Ascending aorta (tissue), 2 donors: Measurements from ENCODE around the gene SUSD3. TPM values are rescaled to one million over a fixed set of nuclear protein-coding genes. Genes with fewer than 3 reads are reported as not detected.
"Not testable (repeated sequence)": the region's sequence is repeated elsewhere in the genome, so short reads cannot be mapped to it uniquely, and the experiment has no call there.

Experiments used
- DNase-seq, 2 donors: peaks; one replicate each; pipeline ENCODE4 v3.0.0-alpha.2; 2019; ENCODE audit warnings: low spot score in 2 of 2
- H3K27ac ChIP-seq, 2 donors: fragments of 200-600 bp; sonication (generic); one replicate each; pipeline ENCODE4 v1.5.1; 2016 to 2017; ENCODE audit warnings: mild to moderate bottlenecking in 1 of 2
- H3K27me3 ChIP-seq: fragments of 200-600 bp; sonication (generic); one replicate; pipeline ENCODE4 v1.5.1; 2017
- H3K36me3 ChIP-seq, 2 donors: fragments of 200-600 bp; sonication (generic); one replicate each; pipeline ENCODE4 v1.5.1; 2016
- H3K4me1 ChIP-seq, 2 donors: fragments of 200-600 bp; sonication (generic); one replicate each; pipeline ENCODE4 v1.5.1; 2016 to 2017; ENCODE audit warnings: mild to moderate bottlenecking in 1 of 2
- H3K4me3 ChIP-seq, 2 donors: fragments of 200-600 bp; sonication (generic); one replicate each; pipeline ENCODE4 v1.5.1; 2016 to 2017; ENCODE audit warnings: mild to moderate bottlenecking in 1 of 2
- H3K9me3 ChIP-seq, 2 donors: fragments of 200-600 bp; sonication (generic); one replicate each; pipeline ENCODE4 v1.5.1; 2016
- intact Hi-C: fragments of 100-400 bp; cut with DNase I; formaldehyde crosslinking; loops from one replicate; pipeline ENCODE4 v1.15.1; 2023
- total RNA-seq: library from RNA; depleted of rRNA; stranded (reverse); fragments of >200 nt; gene quantifications from one replicate; pipeline ENCODE4 v1.1.0, GENCODE V29; 2016
- TF ChIP-seq, protein P1 (sequence below), 3 experiments: fragments of 200-600 bp in 2 of 3; fragments of 450-650 bp in 1 of 3; sonication (generic) in 2 of 3; IDR thresholded peaks; one replicate each; pipeline ENCODE4 v1.5.1; 2016 to 2019; ENCODE audit warnings: antibody characterized with exemption in 3 of 3, mild to moderate bottlenecking in 1 of 3, moderate library complexity in 1 of 3

SUSD3 gene
- total RNA-seq, 1 donor from 2014 or later = not detected

DNA sequence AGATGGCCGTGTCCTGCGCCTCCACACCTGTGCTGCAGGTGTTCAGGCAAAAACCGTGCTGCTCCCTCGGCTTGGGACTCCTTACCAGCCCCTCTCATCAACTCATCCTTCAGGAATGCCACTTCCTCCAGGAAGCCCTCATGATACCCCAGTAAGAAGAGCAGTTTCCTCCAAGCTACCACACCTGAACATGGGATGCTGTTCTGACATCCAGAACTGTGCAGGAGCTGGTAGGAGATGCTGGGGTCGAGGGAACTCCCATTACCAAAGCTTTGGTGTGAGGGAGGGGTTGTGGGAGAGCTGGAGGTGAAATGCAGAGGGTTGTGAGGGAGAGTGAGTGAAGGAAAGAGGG, 56.5 kb downstream of the SUSD3 start:
- H3K36me3 ChIP-seq = peaks cover 40 to 44% of the 10 kb centered on the region in 2 donors
- TF ChIP-seq, protein P1, sequence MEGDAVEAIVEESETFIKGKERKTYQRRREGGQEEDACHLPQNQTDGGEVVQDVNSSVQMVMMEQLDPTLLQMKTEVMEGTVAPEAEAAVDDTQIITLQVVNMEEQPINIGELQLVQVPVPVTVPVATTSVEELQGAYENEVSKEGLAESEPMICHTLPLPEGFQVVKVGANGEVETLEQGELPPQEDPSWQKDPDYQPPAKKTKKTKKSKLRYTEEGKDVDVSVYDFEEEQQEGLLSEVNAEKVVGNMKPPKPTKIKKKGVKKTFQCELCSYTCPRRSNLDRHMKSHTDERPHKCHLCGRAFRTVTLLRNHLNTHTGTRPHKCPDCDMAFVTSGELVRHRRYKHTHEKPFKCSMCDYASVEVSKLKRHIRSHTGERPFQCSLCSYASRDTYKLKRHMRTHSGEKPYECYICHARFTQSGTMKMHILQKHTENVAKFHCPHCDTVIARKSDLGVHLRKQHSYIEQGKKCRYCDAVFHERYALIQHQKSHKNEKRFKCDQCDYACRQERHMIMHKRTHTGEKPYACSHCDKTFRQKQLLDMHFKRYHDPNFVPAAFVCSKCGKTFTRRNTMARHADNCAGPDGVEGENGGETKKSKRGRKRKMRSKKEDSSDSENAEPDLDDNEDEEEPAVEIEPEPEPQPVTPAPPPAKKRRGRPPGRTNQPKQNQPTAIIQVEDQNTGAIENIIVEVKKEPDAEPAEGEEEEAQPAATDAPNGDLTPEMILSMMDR (IDR thresholded peaks at IDR 0.05) = no peak

DNA sequence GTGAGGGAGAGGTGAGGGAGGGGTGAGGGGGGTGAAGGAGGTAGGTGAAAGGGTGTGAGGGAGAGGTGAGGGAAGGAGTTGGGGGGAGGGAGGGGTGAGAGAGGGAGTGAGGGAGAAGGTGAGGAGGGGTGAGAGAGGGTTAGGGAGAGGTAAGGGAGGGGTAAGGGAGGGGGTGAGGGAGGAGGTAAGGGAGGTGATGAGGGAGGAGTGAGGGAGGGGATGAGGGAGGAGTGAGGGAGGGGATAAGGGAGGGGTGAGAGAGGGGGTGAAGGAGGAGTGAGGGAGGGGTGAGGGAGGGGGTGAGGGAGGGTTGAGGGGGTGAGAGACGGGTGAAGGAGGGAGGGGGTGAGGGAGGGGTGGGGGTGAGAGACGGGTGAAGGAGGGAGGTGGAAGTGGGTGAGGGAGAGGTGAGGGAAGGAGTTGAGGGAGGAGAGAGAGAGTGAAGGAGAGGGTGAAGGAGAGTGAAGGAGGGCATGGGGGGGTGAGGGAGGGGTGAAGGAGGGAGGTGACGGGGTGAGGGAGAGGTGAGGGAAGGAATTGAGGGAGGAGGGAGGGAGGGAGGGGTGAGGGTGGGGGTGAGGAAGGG, 57.1 kb downstream of the SUSD3 start:
- Histone ChIP-seq H3K27ac (no peak overlapping the region), H3K4me3 (no peak overlapping the region), H3K4me1 (peaks cover 0 to 19% of the 10 kb centered on the region in 2 donors), H3K9me3 (no peaks in the 10 kb centered on the region), H3K27me3 (no peaks in the 10 kb centered on the region), H3K36me3 (peaks cover 36 to 38% of the 10 kb centered on the region in 2 donors)
- DNase-seq = no peak
- intact Hi-C loops = no loop called here
- TF ChIP-seq, protein P1 (IDR thresholded peaks at IDR 0.05) = no peak

More for the DNA sequence above, 56.5 kb downstream of the SUSD3 start:
- Histone ChIP-seq H3K9me3 (no peaks in the 10 kb centered on the region), H3K4me1 (peaks cover 0 to 15% of the 10 kb centered on the region in 2 donors), H3K27me3 (no peaks in the 10 kb centered on the region), H3K27ac (no peak overlapping the region), H3K4me3 (no peak overlapping the region)
- no peak for DNase-seq
- intact Hi-C loops = no loop called here

DNA sequence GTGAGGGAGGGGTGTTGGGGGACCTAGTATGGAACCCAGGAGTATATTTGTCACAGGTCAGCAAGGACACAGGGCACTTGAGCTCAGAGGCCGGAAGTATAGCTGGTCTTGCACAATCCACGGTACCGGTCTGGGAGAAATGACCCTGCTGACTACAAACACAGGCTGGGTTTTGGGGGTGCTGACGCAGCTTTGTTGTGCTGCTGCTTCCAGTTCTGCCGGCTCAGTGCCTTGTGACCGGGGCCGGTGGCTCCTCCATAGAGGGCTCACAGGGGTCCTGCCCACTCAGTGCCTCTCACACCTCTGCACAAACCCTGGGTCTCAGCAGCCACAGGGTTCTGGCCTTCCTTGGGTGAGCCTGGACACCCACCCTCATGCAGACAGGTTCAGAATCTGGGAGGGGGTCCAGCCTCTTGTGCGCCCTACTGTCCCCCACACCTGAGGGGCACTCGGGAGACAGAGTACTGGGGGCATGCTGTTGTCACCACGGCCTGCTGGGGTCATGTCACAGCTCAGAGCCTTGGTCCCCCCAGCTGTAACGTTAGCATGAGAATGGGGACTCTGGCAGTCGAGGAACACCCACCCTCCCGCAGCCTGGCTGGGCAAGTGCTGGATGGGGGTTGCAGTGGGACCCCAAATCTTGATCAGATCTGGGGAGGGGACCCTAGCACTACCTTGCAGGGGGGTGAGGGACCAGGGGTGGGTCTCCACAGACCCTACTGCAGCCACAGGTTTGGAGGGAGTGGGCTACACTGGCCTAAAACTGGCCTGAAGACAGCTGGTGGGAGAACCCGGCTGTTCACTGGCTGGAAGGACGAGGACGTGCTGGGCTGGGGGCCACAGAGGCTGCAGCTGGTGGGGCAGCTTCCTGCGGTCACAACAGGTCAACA, 57.8 kb downstream of the SUSD3 start:
- intact Hi-C loops = no loop called here
- Histone ChIP-seq H3K4me3 (no peak overlapping the region), H3K4me1 (peaks cover 0 to 22% of the 10 kb centered on the region in 2 donors), H3K27ac (peak overlapping the region; percentile 59 to 63), H3K9me3 (no peaks in the 10 kb centered on the region), H3K36me3 (peaks cover 33% of the 10 kb centered on the region in 2 donors), H3K27me3 (no peaks in the 10 kb centered on the region)
- peak; percentile 76 to 88 for DNase-seq
- TF ChIP-seq, protein P1 (IDR thresholded peaks at IDR 0.05) = no peak

DNA sequence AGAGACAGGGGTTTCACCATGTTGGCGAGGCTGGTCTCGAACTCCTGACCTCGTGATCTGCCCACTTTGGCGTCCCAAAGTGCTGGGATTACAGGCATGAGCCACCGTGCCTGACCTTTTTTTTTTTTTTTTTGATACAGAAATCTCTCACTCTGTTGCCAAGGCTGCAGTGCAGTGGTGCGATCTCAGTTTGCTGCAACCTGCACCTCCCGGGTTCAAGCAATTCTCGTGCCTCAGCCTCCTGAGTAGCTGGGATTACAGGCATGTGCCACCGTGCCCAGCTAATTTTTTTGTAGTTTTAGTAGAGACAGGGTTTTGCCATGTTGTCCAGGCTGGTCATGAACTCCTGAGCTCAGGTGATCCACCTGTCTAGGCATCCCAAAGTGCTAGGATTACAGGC, 59.0 kb downstream of the SUSD3 start:
- H3K4me3 ChIP-seq, intact Hi-C loops, H3K9me3 ChIP-seq, H3K27ac ChIP-seq, H3K27me3 ChIP-seq: not testable (repeated sequence)
- peaks cover 0 to 22% of the 10 kb centered on the region in 2 donors for H3K4me1 ChIP-seq
- peak in 1 of 2 donors; percentile 45 for DNase-seq
- H3K36me3 ChIP-seq = peaks cover 28 to 29% of the 10 kb centered on the region in 2 donors

DNA sequence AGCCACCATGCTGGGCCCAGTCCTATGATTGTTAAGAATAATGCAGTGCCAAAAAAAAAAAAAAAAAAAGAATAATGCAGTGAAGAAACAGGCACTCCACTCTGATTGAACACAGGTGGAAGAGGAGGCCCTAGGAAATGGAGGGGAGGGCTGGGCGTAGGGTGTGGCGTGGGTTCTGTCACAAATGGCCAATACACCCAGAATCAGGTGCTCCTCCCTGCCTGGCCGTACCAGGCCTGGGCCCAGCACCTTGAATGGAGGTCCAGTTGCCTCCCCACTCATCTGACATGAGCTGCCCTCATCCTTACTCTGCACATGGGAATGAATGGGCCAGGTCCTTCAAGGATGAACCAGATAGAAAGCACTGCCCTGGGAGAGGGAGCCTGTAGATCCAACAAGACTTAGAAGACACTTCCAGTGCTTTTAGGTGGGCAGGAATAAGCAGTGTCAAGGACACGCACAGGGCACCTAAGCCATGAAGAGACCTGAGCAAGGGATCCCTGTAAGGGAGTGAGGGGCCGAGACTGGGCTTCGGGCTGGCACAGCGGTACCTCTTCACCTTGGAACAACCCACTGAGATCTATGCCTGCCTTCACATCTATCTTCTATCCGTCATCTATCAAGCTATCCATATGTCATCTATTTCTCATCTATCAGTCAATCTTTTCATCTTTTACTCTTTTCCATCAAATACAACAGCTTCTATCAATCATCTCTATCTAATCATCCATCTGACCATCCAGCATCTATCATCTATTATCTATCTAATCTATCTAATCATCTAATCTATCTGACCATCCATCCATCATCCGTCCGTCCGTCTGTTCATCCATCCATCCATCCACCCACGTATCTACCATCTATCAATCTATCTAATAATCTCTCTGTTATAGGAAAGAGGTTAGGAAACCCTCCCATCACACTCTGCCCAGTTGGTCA, 59.7 kb downstream of the SUSD3 start:
- Histone ChIP-seq H3K27me3 (no peaks in the 10 kb centered on the region), H3K4me1 (peaks cover 0 to 22% of the 10 kb centered on the region in 2 donors), H3K36me3 (peaks cover 27 to 29% of the 10 kb centered on the region in 2 donors), H3K9me3 (no peaks in the 10 kb centered on the region), H3K27ac (no peak overlapping the region), H3K4me3 (no peak overlapping the region)
- peak in 1 of 2 donors; percentile 54 for DNase-seq
- intact Hi-C loops = loop anchor here (2.0 kb wide), 1 partner anchor 19 kb away; no protein-coding TSS in a partner anchor
- TF ChIP-seq, protein P1 (IDR thresholded peaks at IDR 0.05) = no peak
